WERI-Rb-1 (cell line): Measurements from ENCODE around the gene EIF6.

Experiments
- DNase-seq: peaks from one replicate; pipeline ENCODE4 v3.0.0-alpha.2; 2020
- H3K27ac ChIP-seq: fragments of 250-450 bp; sonication (Bioruptor Pico); 2 replicates; pipeline ENCODE4 v1.5.1; 2020; ENCODE audit warnings: mild to moderate bottlenecking, moderate library complexity
- H3K27me3 ChIP-seq: fragments of 250-450 bp; sonication (Bioruptor Pico); 2 replicates; pipeline ENCODE4 v1.5.1; 2021; ENCODE audit warnings: mild to moderate bottlenecking, low read depth, moderate library complexity; ENCODE audit not compliant: insufficient read depth, severe bottlenecking
- H3K36me3 ChIP-seq: fragments of 250-450 bp; sonication (Bioruptor Pico); 2 replicates; pipeline ENCODE4 v1.5.1; 2020; ENCODE audit warnings: mild to moderate bottlenecking, moderate library complexity
- H3K4me3 ChIP-seq: 2 replicates; pipeline ENCODE4 v1.5.1; 2011; ENCODE audit warnings: low read depth, mild to moderate bottlenecking, control low read depth, low read length
- H3K9me3 ChIP-seq: fragments of 250-450 bp; sonication (Bioruptor Pico); 2 replicates; pipeline ENCODE4 v1.5.1; 2021; ENCODE audit warnings: mild to moderate bottlenecking, moderate library complexity; ENCODE audit not compliant: severe bottlenecking
- TF ChIP-seq, protein P1 (sequence below): IDR thresholded peaks from 2 replicates; pipeline ENCODE4 v1.5.1; 2011; ENCODE audit warnings: low read depth, mild to moderate bottlenecking, control low read depth, inconsistent platforms, low read length

The EIF6 gene

DNA sequence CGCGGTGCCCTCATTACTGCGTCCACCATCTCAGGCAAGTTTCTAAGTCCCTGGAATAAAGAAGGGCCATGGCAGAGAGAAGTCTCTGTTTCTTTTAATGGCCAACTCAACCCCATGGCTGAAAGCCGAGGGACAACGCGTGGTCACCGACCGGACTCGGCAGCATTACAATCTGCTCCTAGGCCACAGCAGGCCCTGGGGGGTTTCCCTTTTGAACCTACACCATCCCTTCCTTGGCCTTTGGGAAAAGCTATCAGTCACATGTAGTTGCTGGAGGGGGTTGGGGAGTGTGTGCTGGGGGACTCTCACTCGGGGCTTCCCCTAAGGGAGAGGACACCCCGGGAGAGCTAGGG, 18.8 kb upstream of the EIF6 start:
- Histone ChIP-seq H3K27me3 (no peaks in the 10 kb centered on the region), H3K9me3 (no peaks in the 10 kb centered on the region), H3K36me3 (peaks cover 15% of the 10 kb centered on the region), H3K27ac (peak overlapping the region; percentile 19; the same call in 1 of the 2 replicates), H3K4me3 (no peak overlapping the region)
- DNase-seq = no peak
- TF ChIP-seq, protein P1, sequence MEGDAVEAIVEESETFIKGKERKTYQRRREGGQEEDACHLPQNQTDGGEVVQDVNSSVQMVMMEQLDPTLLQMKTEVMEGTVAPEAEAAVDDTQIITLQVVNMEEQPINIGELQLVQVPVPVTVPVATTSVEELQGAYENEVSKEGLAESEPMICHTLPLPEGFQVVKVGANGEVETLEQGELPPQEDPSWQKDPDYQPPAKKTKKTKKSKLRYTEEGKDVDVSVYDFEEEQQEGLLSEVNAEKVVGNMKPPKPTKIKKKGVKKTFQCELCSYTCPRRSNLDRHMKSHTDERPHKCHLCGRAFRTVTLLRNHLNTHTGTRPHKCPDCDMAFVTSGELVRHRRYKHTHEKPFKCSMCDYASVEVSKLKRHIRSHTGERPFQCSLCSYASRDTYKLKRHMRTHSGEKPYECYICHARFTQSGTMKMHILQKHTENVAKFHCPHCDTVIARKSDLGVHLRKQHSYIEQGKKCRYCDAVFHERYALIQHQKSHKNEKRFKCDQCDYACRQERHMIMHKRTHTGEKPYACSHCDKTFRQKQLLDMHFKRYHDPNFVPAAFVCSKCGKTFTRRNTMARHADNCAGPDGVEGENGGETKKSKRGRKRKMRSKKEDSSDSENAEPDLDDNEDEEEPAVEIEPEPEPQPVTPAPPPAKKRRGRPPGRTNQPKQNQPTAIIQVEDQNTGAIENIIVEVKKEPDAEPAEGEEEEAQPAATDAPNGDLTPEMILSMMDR = no peak

GRCh38 chr20:35302421-35303335, 18.1 kb upstream of the EIF6 start:
- H3K27ac ChIP-seq = no peak overlapping the region
- peaks cover 15% of the 10 kb centered on the region for H3K36me3 ChIP-seq
- no peak for DNase-seq
- H3K27me3 ChIP-seq = no peaks in the 10 kb centered on the region
- H3K4me3 ChIP-seq = no peak overlapping the region
- no peaks in the 10 kb centered on the region for H3K9me3 ChIP-seq
- TF ChIP-seq, protein P1 = no peak

GRCh38 chr20:35301426-35301825, 16.9 kb upstream of the EIF6 start:
- TF ChIP-seq, protein P1 = no peak

DNA sequence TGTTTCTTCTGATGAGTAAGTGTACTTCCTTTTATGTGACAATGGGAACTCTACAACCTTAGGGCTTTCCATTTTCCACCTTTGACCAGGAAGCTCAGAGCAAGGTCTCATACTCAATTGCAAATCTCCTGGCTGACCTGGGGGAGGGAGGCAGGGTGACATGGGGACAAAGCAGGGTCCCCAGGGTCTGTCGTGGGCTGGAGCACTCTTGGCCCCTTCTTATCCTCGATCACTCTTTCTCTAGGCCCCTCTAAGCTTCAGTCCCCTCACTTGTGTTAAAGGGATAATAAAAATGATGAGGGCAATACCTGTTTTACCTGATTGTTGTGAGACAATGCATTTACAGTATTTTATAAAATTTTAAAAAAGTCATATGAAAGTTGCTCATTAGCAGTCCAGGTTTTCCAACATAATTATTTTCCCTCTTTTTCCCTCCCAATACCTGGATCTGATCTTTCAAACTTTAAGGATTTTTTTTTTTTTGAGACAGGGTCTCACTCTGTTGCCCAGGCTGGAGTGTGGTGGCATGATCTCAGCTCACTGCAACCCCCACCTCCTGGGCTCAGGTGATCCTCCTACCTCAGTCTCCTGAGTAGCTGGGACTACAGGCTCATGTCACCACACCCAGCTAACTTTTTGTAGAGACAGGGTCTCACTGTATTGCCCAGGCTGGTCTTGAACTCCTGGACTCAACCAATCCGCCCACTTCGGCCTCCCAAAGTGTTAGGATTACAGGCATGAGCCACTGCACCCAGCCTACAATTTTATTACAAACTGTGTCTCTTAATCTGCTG, 16.1 kb upstream of the EIF6 start:
- no peak overlapping the region for H3K27ac ChIP-seq
- H3K9me3 ChIP-seq = no peaks in the 10 kb centered on the region
- peaks cover 7% of the 10 kb centered on the region; the same call in 1 of the 2 replicates for H3K36me3 ChIP-seq
- no peak for DNase-seq
- TF ChIP-seq, protein P1 = no peak
- no peak overlapping the region for H3K4me3 ChIP-seq
- no peaks in the 10 kb centered on the region for H3K27me3 ChIP-seq

More at GRCh38 chr20:35301426-35301825, 16.9 kb upstream of the EIF6 start:
- no peak overlapping the region for H3K27ac ChIP-seq
- no peak overlapping the region for H3K4me3 ChIP-seq
- H3K27me3 ChIP-seq = no peaks in the 10 kb centered on the region
- no peaks in the 10 kb centered on the region for H3K9me3 ChIP-seq
- H3K36me3 ChIP-seq = peaks cover 13% of the 10 kb centered on the region
- no peak for DNase-seq

DNA sequence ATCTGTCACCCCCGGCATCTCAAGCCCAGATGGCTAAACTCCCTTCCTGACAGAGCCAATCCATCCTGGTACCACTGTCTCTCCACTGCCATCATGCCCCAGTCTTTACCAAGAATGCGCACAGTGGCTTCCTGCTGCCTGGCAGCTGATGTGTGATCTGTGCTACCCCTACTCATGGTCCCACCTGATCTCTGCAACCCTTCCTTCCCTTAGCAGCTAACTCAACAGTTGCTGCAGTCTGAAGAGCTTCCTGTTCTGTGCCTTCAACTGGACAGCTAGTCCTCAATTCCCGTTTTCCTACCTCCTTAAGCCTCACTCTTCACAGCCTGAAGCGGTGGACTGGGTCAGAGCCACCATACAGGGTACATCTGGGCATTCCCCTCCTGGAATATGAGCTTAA, 15.2 kb upstream of the EIF6 start:
- DNase-seq = no peak
- Histone ChIP-seq H3K27ac (no peak overlapping the region), H3K4me3 (no peak overlapping the region), H3K36me3 (peaks cover 7% of the 10 kb centered on the region; the same call in 1 of the 2 replicates), H3K27me3 (no peaks in the 10 kb centered on the region), H3K9me3 (no peaks in the 10 kb centered on the region)
- TF ChIP-seq, protein P1 = no peak
